ENCODE data around the gene ARF3. TPM values are rescaled to one million over a fixed set of nuclear protein-coding genes. Genes with fewer than 3 reads are reported as not detected.

The ARF3 gene
- total and polyA plus RNA-seq, 2 of the 13 experiments (the other 11 are each of a cell fraction or from before 2014, with no cell fraction given), result 53.8 to 57.9 TPM

DNA sequence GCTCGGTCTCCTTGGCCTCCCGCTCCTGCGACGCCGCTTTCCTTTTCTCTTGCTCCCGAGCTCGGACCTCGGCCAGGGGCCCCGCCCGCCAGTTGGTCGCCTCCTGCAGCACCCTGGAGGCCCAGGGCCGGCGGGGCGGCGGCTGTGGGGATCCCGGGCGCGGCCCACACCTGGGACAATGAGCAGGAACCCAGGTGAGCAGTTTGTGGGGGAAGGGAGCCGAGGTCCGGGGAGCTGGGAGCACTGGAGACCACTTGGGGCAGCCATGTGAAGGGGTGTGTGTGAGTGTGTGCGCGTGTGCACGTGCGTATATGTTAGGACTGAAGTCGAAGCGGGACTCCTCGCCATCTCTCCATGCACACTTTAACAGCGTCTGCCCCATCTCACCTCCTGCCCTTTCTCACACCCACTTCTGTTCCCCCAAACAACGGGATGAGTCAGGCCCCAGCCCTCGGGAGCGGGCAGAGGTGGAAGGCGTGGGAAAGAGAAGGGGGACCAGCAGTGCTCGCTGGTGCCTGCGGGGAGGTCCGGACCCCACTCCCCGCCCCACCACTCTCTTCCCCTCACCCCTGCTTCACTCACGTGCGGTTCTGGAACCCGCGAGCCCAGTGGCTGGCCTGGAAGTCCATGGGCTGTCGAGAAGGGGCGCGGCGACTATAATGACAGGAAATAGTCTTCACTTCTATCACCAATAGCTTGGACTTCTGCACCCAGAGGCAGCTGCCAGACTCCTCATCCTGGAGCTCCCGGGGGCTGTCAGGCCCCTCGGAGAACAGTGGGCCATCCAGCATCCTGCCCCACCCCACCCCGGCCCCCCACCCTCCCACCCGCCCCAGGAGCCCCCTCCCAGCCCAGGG, 41.4 kb upstream of the ARF3 start (continued):
- TF ChIP-seq, protein P1, sequence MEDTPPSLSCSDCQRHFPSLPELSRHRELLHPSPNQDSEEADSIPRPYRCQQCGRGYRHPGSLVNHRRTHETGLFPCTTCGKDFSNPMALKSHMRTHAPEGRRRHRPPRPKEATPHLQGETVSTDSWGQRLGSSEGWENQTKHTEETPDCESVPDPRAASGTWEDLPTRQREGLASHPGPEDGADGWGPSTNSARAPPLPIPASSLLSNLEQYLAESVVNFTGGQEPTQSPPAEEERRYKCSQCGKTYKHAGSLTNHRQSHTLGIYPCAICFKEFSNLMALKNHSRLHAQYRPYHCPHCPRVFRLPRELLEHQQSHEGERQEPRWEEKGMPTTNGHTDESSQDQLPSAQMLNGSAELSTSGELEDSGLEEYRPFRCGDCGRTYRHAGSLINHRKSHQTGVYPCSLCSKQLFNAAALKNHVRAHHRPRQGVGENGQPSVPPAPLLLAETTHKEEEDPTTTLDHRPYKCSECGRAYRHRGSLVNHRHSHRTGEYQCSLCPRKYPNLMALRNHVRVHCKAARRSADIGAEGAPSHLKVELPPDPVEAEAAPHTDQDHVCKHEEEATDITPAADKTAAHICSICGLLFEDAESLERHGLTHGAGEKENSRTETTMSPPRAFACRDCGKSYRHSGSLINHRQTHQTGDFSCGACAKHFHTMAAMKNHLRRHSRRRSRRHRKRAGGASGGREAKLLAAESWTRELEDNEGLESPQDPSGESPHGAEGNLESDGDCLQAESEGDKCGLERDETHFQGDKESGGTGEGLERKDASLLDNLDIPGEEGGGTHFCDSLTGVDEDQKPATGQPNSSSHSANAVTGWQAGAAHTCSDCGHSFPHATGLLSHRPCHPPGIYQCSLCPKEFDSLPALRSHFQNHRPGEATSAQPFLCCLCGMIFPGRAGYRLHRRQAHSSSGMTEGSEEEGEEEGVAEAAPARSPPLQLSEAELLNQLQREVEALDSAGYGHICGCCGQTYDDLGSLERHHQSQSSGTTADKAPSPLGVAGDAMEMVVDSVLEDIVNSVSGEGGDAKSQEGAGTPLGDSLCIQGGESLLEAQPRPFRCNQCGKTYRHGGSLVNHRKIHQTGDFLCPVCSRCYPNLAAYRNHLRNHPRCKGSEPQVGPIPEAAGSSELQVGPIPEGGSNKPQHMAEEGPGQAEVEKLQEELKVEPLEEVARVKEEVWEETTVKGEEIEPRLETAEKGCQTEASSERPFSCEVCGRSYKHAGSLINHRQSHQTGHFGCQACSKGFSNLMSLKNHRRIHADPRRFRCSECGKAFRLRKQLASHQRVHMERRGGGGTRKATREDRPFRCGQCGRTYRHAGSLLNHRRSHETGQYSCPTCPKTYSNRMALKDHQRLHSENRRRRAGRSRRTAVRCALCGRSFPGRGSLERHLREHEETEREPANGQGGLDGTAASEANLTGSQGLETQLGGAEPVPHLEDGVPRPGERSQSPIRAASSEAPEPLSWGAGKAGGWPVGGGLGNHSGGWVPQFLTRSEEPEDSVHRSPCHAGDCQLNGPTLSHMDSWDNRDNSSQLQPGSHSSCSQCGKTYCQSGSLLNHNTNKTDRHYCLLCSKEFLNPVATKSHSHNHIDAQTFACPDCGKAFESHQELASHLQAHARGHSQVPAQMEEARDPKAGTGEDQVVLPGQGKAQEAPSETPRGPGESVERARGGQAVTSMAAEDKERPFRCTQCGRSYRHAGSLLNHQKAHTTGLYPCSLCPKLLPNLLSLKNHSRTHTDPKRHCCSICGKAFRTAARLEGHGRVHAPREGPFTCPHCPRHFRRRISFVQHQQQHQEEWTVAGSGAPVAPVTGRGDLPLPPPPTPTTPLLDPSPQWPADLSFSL (CRISPR knock-in tag; IDR thresholded peaks at IDR 0.05), result no peak
- TF ChIP-seq SSRP1 (CRISPR knock-in tag; IDR thresholded peaks at IDR 0.05) (no peak), MXI1 (IDR thresholded peaks at IDR 0.05; ENCODE audit: borderline replicate concordance, low read depth, low read length) (0 out of 3 replicates have a peak, but pooled peaks have one; percentile 0), SETDB1 (CRISPR knock-in tag; IDR thresholded peaks at IDR 0.05; ENCODE audit: borderline replicate concordance) (no peak), DNMT1 (CRISPR knock-in tag; IDR thresholded peaks at IDR 0.05) (no peak), U2AF2 (IDR thresholded peaks at IDR 0.05; ENCODE audit: low read depth, low read length) (no peak), SOX6 (IDR thresholded peaks at IDR 0.05) (no peak), SOX6 (CRISPR knock-in tag; IDR thresholded peaks at IDR 0.05) (no peak), CBX5 (CRISPR knock-in tag; IDR thresholded peaks at IDR 0.05; ENCODE audit: borderline replicate concordance) (no peak), ZNF644 (CRISPR knock-in tag; IDR thresholded peaks at IDR 0.05; ENCODE audit: low read depth) (no peak), NR1H2 (CRISPR knock-in tag; IDR thresholded peaks at IDR 0.05; ENCODE audit: borderline replicate concordance, low read depth) (no peak), ZFYVE20 (CRISPR knock-in tag; IDR thresholded peaks at IDR 0.05; ENCODE audit: borderline replicate concordance, low read depth) (0 out of 2 replicates have a peak, but pooled peaks have one; percentile 48), SP5 (CRISPR knock-in tag; IDR thresholded peaks at IDR 0.05; ENCODE audit: borderline replicate concordance, low read depth) (no peak), REXO4 (CRISPR knock-in tag; IDR thresholded peaks at IDR 0.05; ENCODE audit: borderline replicate concordance) (peak; percentile 33; the same call in 1 of the 2 replicates)
- TF ChIP-seq, protein P2, sequence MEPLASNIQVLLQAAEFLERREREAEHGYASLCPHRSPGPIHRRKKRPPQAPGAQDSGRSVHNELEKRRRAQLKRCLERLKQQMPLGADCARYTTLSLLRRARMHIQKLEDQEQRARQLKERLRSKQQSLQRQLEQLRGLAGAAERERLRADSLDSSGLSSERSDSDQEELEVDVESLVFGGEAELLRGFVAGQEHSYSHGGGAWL (CRISPR knock-in tag; IDR thresholded peaks at IDR 0.05), result peak; percentile 91
- TF ChIP-seq, protein P3, sequence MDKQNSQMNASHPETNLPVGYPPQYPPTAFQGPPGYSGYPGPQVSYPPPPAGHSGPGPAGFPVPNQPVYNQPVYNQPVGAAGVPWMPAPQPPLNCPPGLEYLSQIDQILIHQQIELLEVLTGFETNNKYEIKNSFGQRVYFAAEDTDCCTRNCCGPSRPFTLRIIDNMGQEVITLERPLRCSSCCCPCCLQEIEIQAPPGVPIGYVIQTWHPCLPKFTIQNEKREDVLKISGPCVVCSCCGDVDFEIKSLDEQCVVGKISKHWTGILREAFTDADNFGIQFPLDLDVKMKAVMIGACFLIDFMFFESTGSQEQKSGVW (CRISPR knock-in tag; IDR thresholded peaks at IDR 0.05; ENCODE audit: borderline replicate concordance), result no peak
- TF ChIP-seq, protein P4, sequence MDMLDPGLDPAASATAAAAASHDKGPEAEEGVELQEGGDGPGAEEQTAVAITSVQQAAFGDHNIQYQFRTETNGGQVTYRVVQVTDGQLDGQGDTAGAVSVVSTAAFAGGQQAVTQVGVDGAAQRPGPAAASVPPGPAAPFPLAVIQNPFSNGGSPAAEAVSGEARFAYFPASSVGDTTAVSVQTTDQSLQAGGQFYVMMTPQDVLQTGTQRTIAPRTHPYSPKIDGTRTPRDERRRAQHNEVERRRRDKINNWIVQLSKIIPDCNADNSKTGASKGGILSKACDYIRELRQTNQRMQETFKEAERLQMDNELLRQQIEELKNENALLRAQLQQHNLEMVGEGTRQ (IDR thresholded peaks at IDR 0.05; ENCODE audit: low read depth, low read length), result no peak
- TF ChIP-seq, protein P4 (CRISPR knock-in tag; IDR thresholded peaks at IDR 0.05; ENCODE audit: borderline replicate concordance), result no peak

Measured in HepG2 (cell line).